ENCODE results near the gene CAMKK1.

CAMKK1 gene

GRCh38 chr17:3875317-3875716, 17.5 kb downstream of the CAMKK1 start:
- Histone ChIP-seq H3K79me1 (ENCODE audit: low read length) (no peaks in the 10 kb centered on the region), H3K4me1 (ENCODE audit: control insufficient read depth, low read depth, low read length) (no peaks in the 10 kb centered on the region), H3K79me2 (ENCODE audit: control insufficient read depth, insufficient read depth, low read length) (no peaks in the 10 kb centered on the region), H3K18ac (ENCODE audit: low read length) (no peak overlapping the region), H2AK5ac (ENCODE audit: low read length) (no peak overlapping the region), H3K4me3 (ENCODE audit: low read length) (no peak overlapping the region), H3K27ac (ENCODE audit: low read depth, low read length) (no peak overlapping the region), H3K4ac (ENCODE audit: low read depth, low read length) (no peak overlapping the region), H3K9ac (ENCODE audit: low read length) (no peak overlapping the region), H2BK15ac (replicated peaks; ENCODE audit: low read depth) (no peak overlapping the region), H3K23ac (ENCODE audit: low read length) (no peak overlapping the region), H2BK5ac (ENCODE audit: low read length) (no peak overlapping the region), H3K4me2 (ENCODE audit: low read length) (no peak overlapping the region), H4K5ac (ENCODE audit: low read length) (no peak overlapping the region), H3K27me3 (ENCODE audit: insufficient read depth, low read length, poor library complexity) (no peaks in the 10 kb centered on the region), H3K56ac (ENCODE audit: low read length) (no peak overlapping the region), H4K8ac (ENCODE audit: low read depth, low read length) (no peak overlapping the region), H3K36me3 (ENCODE audit: control insufficient read depth, insufficient read depth, low read length) (no peaks in the 10 kb centered on the region), H2BK120ac (ENCODE audit: low read depth, low read length) (no peak overlapping the region)
- no CpG with 5 or more reads among the region's 7 CpGs for WGBS (ENCODE audit: extremely low coverage, insufficient coverage, low lambda C conversion rate)
- no peak for DNase-seq

GRCh38 chr17:3873862-3874261, 19.0 kb downstream of the CAMKK1 start:
- no peak overlapping the region for H2AK5ac ChIP-seq (ENCODE audit: low read length)
- no peak overlapping the region for H3K27ac ChIP-seq (ENCODE audit: low read depth, low read length)
- no peak overlapping the region for H4K5ac ChIP-seq (ENCODE audit: low read length)
- no peaks in the 10 kb centered on the region for H3K79me2 ChIP-seq (ENCODE audit: control insufficient read depth, insufficient read depth, low read length)
- H3K36me3 ChIP-seq (ENCODE audit: control insufficient read depth, insufficient read depth, low read length): no peaks in the 10 kb centered on the region
- no peaks in the 10 kb centered on the region for H3K4me1 ChIP-seq (ENCODE audit: control insufficient read depth, low read depth, low read length)
- no peak overlapping the region for H2BK120ac ChIP-seq (ENCODE audit: low read depth, low read length)
- DNase-seq: no peak
- no peak overlapping the region for H3K9ac ChIP-seq (ENCODE audit: low read length)
- H2BK5ac ChIP-seq (ENCODE audit: low read length): no peak overlapping the region
- WGBS (ENCODE audit: extremely low coverage, insufficient coverage, low lambda C conversion rate): no CpG with 5 or more reads among the region's 10 CpGs
- H3K4ac ChIP-seq (ENCODE audit: low read depth, low read length): no peak overlapping the region
- no peak overlapping the region for H3K4me2 ChIP-seq (ENCODE audit: low read length)
- H4K8ac ChIP-seq (ENCODE audit: low read depth, low read length): no peak overlapping the region
- H3K79me1 ChIP-seq (ENCODE audit: low read length): no peaks in the 10 kb centered on the region
- H2BK15ac ChIP-seq (replicated peaks; ENCODE audit: low read depth): no peak overlapping the region
- H3K18ac ChIP-seq (ENCODE audit: low read length): no peak overlapping the region
- H3K23ac ChIP-seq (ENCODE audit: low read length): no peak overlapping the region
- H3K4me3 ChIP-seq (ENCODE audit: low read length): no peak overlapping the region
- no peak overlapping the region for H3K56ac ChIP-seq (ENCODE audit: low read length)
- no peaks in the 10 kb centered on the region for H3K27me3 ChIP-seq (ENCODE audit: insufficient read depth, low read length, poor library complexity)

DNA sequence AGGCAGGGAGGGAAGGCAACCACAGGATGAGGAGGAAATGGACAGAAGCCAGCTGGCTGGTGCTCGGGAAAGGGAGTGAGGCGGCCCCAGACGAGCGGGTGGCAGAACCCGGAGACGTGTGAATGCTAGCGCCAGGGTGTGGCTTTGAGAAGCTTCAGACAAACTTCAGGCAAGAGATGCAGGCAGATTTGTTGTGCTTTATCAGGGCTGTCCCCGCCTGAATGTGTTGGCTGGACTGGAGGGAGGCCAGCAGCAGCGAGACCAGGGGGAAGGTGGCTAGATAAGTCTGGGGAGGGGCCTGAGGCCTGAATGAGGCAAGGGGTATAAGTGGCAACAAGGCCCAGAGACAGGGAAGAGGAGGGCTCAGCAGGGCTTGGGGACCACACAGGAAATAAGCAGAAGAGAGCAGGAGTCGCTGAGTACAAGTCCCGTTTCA, 22.0 kb downstream of the CAMKK1 start:
- Histone ChIP-seq H3K4me1 (ENCODE audit: control insufficient read depth, low read depth, low read length) (no peaks in the 10 kb centered on the region), H2AK5ac (ENCODE audit: low read length) (no peak overlapping the region), H3K27ac (ENCODE audit: low read depth, low read length) (no peak overlapping the region), H3K79me2 (ENCODE audit: control insufficient read depth, insufficient read depth, low read length) (no peaks in the 10 kb centered on the region), H3K23ac (ENCODE audit: low read length) (no peak overlapping the region), H4K5ac (ENCODE audit: low read length) (no peak overlapping the region), H2BK5ac (ENCODE audit: low read length) (no peak overlapping the region), H3K36me3 (ENCODE audit: control insufficient read depth, insufficient read depth, low read length) (no peaks in the 10 kb centered on the region), H3K27me3 (ENCODE audit: insufficient read depth, low read length, poor library complexity) (no peaks in the 10 kb centered on the region), H3K18ac (ENCODE audit: low read length) (no peak overlapping the region), H3K4me3 (ENCODE audit: low read length) (no peak overlapping the region), H4K8ac (ENCODE audit: low read depth, low read length) (no peak overlapping the region), H3K9ac (ENCODE audit: low read length) (no peak overlapping the region), H3K56ac (ENCODE audit: low read length) (no peak overlapping the region), H2BK120ac (ENCODE audit: low read depth, low read length) (no peak overlapping the region), H3K4me2 (ENCODE audit: low read length) (no peak overlapping the region), H3K4ac (ENCODE audit: low read depth, low read length) (no peak overlapping the region), H3K79me1 (ENCODE audit: low read length) (no peaks in the 10 kb centered on the region), H2BK15ac (replicated peaks; ENCODE audit: low read depth) (no peak overlapping the region)
- WGBS (ENCODE audit: extremely low coverage, insufficient coverage, low lambda C conversion rate): no CpG with 5 or more reads among the region's 11 CpGs
- DNase-seq: peak; percentile 28

DNA sequence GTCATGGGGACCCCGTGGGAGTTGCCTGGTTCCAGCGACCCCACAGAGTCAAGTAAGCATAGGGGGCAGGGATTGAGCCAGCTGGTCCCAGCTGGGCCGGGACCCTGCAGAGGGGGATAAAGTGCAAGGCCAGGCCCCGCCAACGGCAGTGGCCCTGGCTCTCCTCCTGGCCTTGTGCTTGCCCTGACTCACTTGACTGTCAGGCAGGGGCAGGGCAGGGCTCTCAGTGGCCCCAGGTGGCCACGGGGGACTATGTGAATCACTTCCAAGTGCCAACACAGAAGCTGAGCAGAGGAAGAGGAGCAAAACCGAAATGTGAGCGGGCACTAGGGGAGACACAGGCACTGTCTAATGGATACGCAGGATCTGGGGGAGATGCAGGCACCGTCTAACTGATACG, 25.2 kb downstream of the CAMKK1 start:
- Histone ChIP-seq H3K27ac (ENCODE audit: low read depth, low read length) (no peak overlapping the region), H3K79me2 (ENCODE audit: control insufficient read depth, insufficient read depth, low read length) (no peaks in the 10 kb centered on the region), H2BK5ac (ENCODE audit: low read length) (no peak overlapping the region), H2AK5ac (ENCODE audit: low read length) (no peak overlapping the region), H3K27me3 (ENCODE audit: insufficient read depth, low read length, poor library complexity) (no peaks in the 10 kb centered on the region), H3K4me3 (ENCODE audit: low read length) (no peak overlapping the region), H3K23ac (ENCODE audit: low read length) (no peak overlapping the region), H3K79me1 (ENCODE audit: low read length) (no peaks in the 10 kb centered on the region), H2BK120ac (ENCODE audit: low read depth, low read length) (no peak overlapping the region), H3K56ac (ENCODE audit: low read length) (no peak overlapping the region), H3K9ac (ENCODE audit: low read length) (no peak overlapping the region), H3K18ac (ENCODE audit: low read length) (no peak overlapping the region), H3K36me3 (ENCODE audit: control insufficient read depth, insufficient read depth, low read length) (no peaks in the 10 kb centered on the region), H4K8ac (ENCODE audit: low read depth, low read length) (no peak overlapping the region), H3K4me1 (ENCODE audit: control insufficient read depth, low read depth, low read length) (no peaks in the 10 kb centered on the region), H4K5ac (ENCODE audit: low read length) (no peak overlapping the region), H3K4me2 (ENCODE audit: low read length) (no peak overlapping the region), H3K4ac (ENCODE audit: low read depth, low read length) (no peak overlapping the region), H2BK15ac (replicated peaks; ENCODE audit: low read depth) (no peak overlapping the region)
- no peak for DNase-seq
- WGBS (ENCODE audit: extremely low coverage, insufficient coverage, low lambda C conversion rate): no CpG with 5 or more reads among the region's 11 CpGs

GRCh38 chr17:3867106-3867505, 25.7 kb downstream of the CAMKK1 start:
- H4K5ac ChIP-seq (ENCODE audit: low read length): no peak overlapping the region
- no peak overlapping the region for H3K56ac ChIP-seq (ENCODE audit: low read length)
- no peak overlapping the region for H3K27ac ChIP-seq (ENCODE audit: low read depth, low read length)
- H2BK15ac ChIP-seq (replicated peaks; ENCODE audit: low read depth): no peak overlapping the region
- no peak overlapping the region for H3K23ac ChIP-seq (ENCODE audit: low read length)
- no peaks in the 10 kb centered on the region for H3K27me3 ChIP-seq (ENCODE audit: insufficient read depth, low read length, poor library complexity)
- no peaks in the 10 kb centered on the region for H3K36me3 ChIP-seq (ENCODE audit: control insufficient read depth, insufficient read depth, low read length)
- DNase-seq: no peak
- H3K18ac ChIP-seq (ENCODE audit: low read length): no peak overlapping the region
- H3K4me2 ChIP-seq (ENCODE audit: low read length): no peak overlapping the region
- no peak overlapping the region for H2AK5ac ChIP-seq (ENCODE audit: low read length)
- H3K4me3 ChIP-seq (ENCODE audit: low read length): no peak overlapping the region
- H3K4me1 ChIP-seq (ENCODE audit: control insufficient read depth, low read depth, low read length): no peaks in the 10 kb centered on the region
- no peak overlapping the region for H2BK120ac ChIP-seq (ENCODE audit: low read depth, low read length)
- no peaks in the 10 kb centered on the region for H3K79me1 ChIP-seq (ENCODE audit: low read length)
- no CpG with 5 or more reads among the region's 17 CpGs for WGBS (ENCODE audit: extremely low coverage, insufficient coverage, low lambda C conversion rate)
- no peak overlapping the region for H3K4ac ChIP-seq (ENCODE audit: low read depth, low read length)
- no peak overlapping the region for H3K9ac ChIP-seq (ENCODE audit: low read length)
- no peak overlapping the region for H4K8ac ChIP-seq (ENCODE audit: low read depth, low read length)
- no peaks in the 10 kb centered on the region for H3K79me2 ChIP-seq (ENCODE audit: control insufficient read depth, insufficient read depth, low read length)
- H2BK5ac ChIP-seq (ENCODE audit: low read length): no peak overlapping the region

DNA sequence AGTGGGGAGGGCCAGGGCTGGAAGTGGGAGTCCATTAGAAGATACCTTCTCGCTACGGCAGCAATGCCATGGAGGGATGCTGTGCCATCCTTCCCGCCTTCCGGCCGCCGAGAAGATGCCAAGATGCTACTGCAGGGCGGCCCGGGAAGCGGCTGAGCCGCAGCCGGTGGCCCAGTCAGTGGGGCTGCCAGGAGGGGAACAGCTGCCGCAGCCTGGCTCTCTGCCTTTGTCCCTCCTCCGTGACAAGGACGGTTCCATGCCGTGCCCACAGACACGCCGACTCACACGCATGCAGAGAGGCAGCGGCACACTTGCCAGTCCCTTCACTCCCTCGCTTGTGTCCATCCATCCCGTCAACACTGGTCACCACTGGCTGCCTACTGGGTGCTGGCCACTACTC, 26.6 kb downstream of the CAMKK1 start:
- WGBS (ENCODE audit: extremely low coverage, insufficient coverage, low lambda C conversion rate): no CpG with 5 or more reads among the region's 21 CpGs

More for the DNA sequence above, 26.6 kb downstream of the CAMKK1 start:
- Histone ChIP-seq H3K79me2 (ENCODE audit: control insufficient read depth, insufficient read depth, low read length) (no peaks in the 10 kb centered on the region), H4K5ac (ENCODE audit: low read length) (no peak overlapping the region), H3K23ac (ENCODE audit: low read length) (no peak overlapping the region), H2AK5ac (ENCODE audit: low read length) (no peak overlapping the region), H3K4me2 (ENCODE audit: low read length) (no peak overlapping the region), H3K4ac (ENCODE audit: low read depth, low read length) (no peak overlapping the region), H4K8ac (ENCODE audit: low read depth, low read length) (no peak overlapping the region), H2BK5ac (ENCODE audit: low read length) (no peak overlapping the region), H3K18ac (ENCODE audit: low read length) (no peak overlapping the region), H3K79me1 (ENCODE audit: low read length) (no peaks in the 10 kb centered on the region), H2BK15ac (replicated peaks; ENCODE audit: low read depth) (no peak overlapping the region), H3K4me1 (ENCODE audit: control insufficient read depth, low read depth, low read length) (no peaks in the 10 kb centered on the region), H3K56ac (ENCODE audit: low read length) (no peak overlapping the region), H3K27me3 (ENCODE audit: insufficient read depth, low read length, poor library complexity) (no peaks in the 10 kb centered on the region), H3K27ac (ENCODE audit: low read depth, low read length) (no peak overlapping the region), H3K9ac (ENCODE audit: low read length) (no peak overlapping the region), H3K4me3 (ENCODE audit: low read length) (no peak overlapping the region), H3K36me3 (ENCODE audit: control insufficient read depth, insufficient read depth, low read length) (no peaks in the 10 kb centered on the region), H2BK120ac (ENCODE audit: low read depth, low read length) (no peak overlapping the region)
- no peak for DNase-seq

Measured in mesendoderm (in vitro differentiated cells).